Ectodermal cell (in vitro differentiated cells): ENCODE measurements around the gene PLPPR5.

Experiments
- H3K27ac ChIP-seq: 2 replicates; pipeline ENCODE4 v1.7.0; 2013; ENCODE audit warnings: mild to moderate bottlenecking, low read depth, low read length; ENCODE audit not compliant: insufficient read depth, poor library complexity, severe bottlenecking
- H3K27me3 ChIP-seq: 2 replicates; pipeline ENCODE4 v1.7.0; 2013; ENCODE audit warnings: mild to moderate bottlenecking, low read length; ENCODE audit not compliant: insufficient read depth, control insufficient read depth, poor library complexity, severe bottlenecking
- H3K36me3 ChIP-seq: one replicate; pipeline ENCODE4 v1.7.0; 2013; ENCODE audit warnings: low read length; ENCODE audit not compliant: control insufficient read depth, insufficient read depth
- H3K4me1 ChIP-seq: one replicate; pipeline ENCODE4 v1.7.0; 2013; ENCODE audit warnings: low read length; ENCODE audit not compliant: control insufficient read depth, insufficient read depth
- H3K4me3 ChIP-seq: 2 replicates; pipeline ENCODE4 v1.7.0; 2013; ENCODE audit warnings: low read depth, low read length, control low read depth; ENCODE audit not compliant: insufficient read depth
- H3K9me3 ChIP-seq: 2 replicates; pipeline ENCODE4 v1.7.0; 2013; ENCODE audit warnings: mild to moderate bottlenecking, low read length, moderate library complexity; ENCODE audit not compliant: control insufficient read depth
- WGBS, 2 experiments: methylation state at CpG; one replicate each; pipeline ENCODE4 v1.1.7; 2013; ENCODE audit warnings: missing lambda C conversion rate in 2 of 2; 5-methylcytosine and 5-hydroxymethylcytosine counted together

The PLPPR5 gene

DNA sequence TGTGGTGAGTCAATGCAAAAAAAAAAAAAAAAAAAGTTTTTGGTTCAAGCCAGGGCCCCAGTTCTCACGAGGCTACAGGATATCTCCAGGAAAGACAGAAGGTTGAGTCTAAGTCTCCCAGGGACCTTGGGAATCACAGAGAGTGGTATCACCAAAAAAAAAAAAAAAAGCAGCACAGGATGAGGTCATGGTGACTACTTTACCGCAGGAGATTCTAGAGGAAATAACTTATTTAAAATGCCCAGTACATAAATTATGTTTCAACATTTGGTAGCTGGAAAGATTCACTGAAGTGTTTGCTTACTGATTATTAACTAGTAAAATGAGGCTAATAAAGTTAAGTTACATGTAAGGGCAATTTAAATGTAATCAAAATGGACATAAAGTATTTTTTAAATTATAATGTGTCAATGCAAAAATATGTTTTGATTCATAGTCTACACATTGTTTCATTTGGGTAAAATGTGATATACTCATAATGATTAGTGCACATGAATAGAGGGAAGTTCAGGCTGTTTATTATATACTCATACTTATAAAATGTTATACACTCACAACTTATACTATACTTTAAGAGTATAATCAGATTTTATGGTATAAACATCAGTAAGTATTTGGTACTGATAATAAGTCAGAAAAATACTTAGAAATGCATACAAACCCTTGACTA lies 84.1 kb downstream of the PLPPR5 start:
- no peaks in the 10 kb centered on the region for H3K9me3 ChIP-seq
- H3K4me3 ChIP-seq: no peak overlapping the region
- no peaks in the 10 kb centered on the region for H3K4me1 ChIP-seq
- H3K36me3 ChIP-seq: no peaks in the 10 kb centered on the region
- WGBS, 2 experiments: 96 to 100% methylated on average over 1 to 2 of the region's 2 CpGs
- H3K27ac ChIP-seq: no peak overlapping the region
- H3K27me3 ChIP-seq: no peaks in the 10 kb centered on the region

DNA sequence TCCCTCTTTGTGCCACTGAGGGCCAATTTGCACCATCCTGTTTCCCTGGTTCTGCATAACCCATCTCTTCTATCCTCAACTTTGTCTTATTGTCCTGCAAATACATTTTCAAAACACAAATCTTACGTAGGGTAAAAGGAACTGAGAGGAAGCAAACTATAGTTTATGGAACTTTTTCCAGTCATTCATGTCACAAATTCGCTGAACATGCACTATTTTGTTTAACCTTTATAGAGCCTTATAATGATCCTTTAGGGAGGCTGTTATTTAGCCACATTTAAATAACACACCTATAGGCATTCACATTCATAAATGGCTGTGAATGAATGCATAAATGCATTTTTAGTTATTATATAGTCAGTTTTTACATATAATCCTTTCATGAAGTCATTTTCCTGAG lies 85.0 kb downstream of the PLPPR5 start:
- 90 to 96% methylated on average over 2 of the region's 2 CpGs for WGBS, 2 experiments
- Histone ChIP-seq H3K4me3 (no peak overlapping the region), H3K27ac (no peak overlapping the region), H3K4me1 (no peaks in the 10 kb centered on the region), H3K27me3 (no peaks in the 10 kb centered on the region), H3K9me3 (no peaks in the 10 kb centered on the region), H3K36me3 (no peaks in the 10 kb centered on the region)

DNA sequence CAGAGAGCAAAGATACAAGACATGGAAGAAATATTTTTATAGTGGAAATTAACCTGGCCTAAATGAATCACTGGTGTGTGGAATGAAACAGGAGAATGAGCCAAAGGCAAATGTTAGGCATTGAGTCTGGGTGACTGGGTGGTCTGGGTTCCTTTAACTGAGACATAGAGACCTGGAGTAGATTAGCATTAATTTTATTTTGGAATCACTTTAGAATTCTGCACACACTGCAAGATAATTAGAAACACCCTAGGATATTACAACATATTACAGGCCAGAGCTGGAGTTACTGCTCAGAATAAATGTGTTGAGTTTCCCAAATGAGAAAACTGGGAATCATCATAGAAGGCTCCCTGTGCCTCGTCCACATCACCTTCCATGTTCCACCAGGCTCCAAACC lies 85.5 kb downstream of the PLPPR5 start:
- H3K36me3 ChIP-seq: no peaks in the 10 kb centered on the region
- no peak overlapping the region for H3K4me3 ChIP-seq
- 90 to 92% methylated on average over 1 of the region's 1 CpG for WGBS, 2 experiments
- no peaks in the 10 kb centered on the region for H3K4me1 ChIP-seq
- no peak overlapping the region for H3K27ac ChIP-seq
- H3K27me3 ChIP-seq: no peaks in the 10 kb centered on the region
- H3K9me3 ChIP-seq: no peaks in the 10 kb centered on the region

DNA sequence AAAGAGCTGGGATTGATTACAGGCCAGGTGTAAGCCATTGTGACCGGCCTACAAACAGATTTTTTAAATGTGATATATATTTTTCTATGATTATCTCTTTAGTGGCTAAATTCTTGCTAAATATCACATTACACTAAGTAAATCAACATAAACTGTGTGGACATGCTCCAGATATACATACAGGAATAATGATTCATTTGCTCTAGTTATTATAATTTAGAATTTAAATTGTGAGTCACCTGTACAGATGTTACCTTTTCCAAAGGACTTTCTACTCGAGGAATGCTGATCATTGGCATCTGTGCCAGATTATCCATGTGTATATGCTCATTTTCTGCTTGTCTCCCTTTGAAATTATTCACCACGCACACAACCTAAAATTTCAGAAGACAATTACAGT lies 90.1 kb downstream of the PLPPR5 start:
- Histone ChIP-seq H3K27me3 (no peaks in the 10 kb centered on the region), H3K36me3 (no peaks in the 10 kb centered on the region), H3K27ac (no peak overlapping the region), H3K4me1 (no peaks in the 10 kb centered on the region), H3K4me3 (no peak overlapping the region), H3K9me3 (no peaks in the 10 kb centered on the region)
- WGBS, 2 experiments: 94 to 96% methylated on average over 2 of the region's 3 CpGs

DNA sequence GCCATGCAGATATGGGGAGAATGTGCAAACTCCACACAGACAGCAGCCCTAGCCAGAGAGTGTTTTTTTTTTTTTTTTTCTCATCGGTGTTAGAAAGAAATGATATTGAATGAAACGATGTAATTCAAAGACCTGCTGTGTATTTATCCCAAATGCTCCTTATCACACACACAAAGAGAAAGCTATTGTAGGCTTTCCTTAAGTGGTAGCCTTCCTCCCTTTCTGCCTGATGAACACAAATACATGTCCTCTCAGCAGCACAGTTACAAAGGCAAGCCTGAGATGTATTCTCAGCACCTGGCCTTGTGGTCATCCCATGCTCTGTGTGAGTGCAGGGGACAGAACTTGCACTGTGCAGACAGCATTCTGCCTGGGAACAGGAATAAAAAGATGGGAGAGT lies 93.8 kb downstream of the PLPPR5 start:
- 92% methylated on average over 1 of the region's 2 CpGs; no CpG with 5 or more reads in 1 of the 2 experiments for WGBS, 2 experiments
- Histone ChIP-seq H3K4me1 (no peaks in the 10 kb centered on the region), H3K27me3 (no peaks in the 10 kb centered on the region), H3K4me3 (no peak overlapping the region), H3K27ac (no peak overlapping the region), H3K9me3 (no peaks in the 10 kb centered on the region), H3K36me3 (no peaks in the 10 kb centered on the region)

DNA sequence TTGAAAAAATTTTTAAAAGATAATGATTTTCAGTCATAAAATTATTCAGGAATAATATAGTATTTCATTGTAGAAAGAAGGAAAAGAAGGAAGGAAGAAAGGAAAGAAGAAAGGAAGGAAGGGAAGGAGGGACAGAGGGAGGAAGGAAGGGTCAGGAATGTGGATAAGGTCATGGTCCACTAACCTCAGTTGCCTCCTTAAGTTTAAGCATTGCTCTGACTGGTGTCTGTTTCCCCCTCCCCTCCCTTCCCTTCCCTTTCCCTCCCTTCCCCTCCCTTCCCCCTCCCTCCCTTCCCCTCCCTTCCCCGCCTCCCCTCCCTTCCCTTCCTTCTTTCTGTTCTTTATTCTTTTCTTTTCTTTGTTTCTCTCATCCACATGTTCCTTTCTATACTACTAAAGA lies 95.7 kb downstream of the PLPPR5 start:
- WGBS, 2 experiments: no CpG with 5 or more reads among the region's 1 CpG
- Histone ChIP-seq H3K36me3 (no peaks in the 10 kb centered on the region), H3K27me3 (no peaks in the 10 kb centered on the region), H3K27ac (no peak overlapping the region), H3K4me3 (no peak overlapping the region), H3K4me1 (no peaks in the 10 kb centered on the region), H3K9me3 (no peaks in the 10 kb centered on the region)

DNA sequence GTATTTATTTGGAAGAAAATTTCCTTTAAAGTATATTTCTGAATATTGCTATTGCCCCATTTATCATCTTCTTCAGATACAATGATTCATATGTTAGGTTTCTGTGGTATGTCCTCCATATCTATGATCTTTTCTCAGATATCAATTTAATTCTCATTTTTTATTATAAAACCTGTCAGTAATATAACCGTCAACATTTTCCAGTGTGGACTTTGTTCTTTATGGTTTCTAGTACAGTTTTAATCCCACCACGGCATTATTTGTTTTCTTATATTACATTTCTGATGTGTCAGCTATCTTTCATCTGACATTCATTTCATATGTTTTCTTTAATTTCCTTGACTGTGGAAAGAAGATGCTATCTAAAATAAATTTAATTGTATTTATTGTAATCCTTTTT lies 97.9 kb downstream of the PLPPR5 start:
- Histone ChIP-seq H3K4me3 (no peak overlapping the region), H3K9me3 (no peaks in the 10 kb centered on the region), H3K27ac (no peak overlapping the region), H3K27me3 (no peaks in the 10 kb centered on the region), H3K4me1 (no peaks in the 10 kb centered on the region), H3K36me3 (no peaks in the 10 kb centered on the region)
- 91% methylated on average over 2 of the region's 2 CpGs; no CpG with 5 or more reads in 1 of the 2 experiments for WGBS, 2 experiments

DNA sequence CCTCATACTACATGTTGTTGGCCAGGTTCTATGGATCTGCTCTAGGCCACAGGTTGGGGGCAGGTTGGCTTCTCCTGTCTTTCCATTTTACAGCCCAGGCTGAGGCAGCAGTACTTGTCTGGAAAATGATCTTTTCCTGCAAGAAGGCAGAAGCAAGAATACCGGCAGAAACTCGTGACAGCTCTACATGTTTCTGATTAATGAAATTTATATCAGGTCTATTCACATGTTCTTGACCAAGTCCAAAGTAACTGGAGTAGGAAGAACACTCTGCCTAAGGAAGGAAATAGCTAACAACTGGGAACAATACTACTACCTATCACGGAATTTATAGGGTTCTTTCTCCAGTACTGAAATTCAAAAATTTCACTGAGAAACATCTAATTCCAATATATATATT lies 98.3 kb downstream of the PLPPR5 start:
- Histone ChIP-seq H3K27me3 (no peaks in the 10 kb centered on the region), H3K36me3 (no peaks in the 10 kb centered on the region), H3K4me1 (no peaks in the 10 kb centered on the region), H3K27ac (no peak overlapping the region), H3K9me3 (no peaks in the 10 kb centered on the region), H3K4me3 (no peak overlapping the region)
- WGBS, 2 experiments: 99 to 100% methylated on average over 2 of the region's 3 CpGs

DNA sequence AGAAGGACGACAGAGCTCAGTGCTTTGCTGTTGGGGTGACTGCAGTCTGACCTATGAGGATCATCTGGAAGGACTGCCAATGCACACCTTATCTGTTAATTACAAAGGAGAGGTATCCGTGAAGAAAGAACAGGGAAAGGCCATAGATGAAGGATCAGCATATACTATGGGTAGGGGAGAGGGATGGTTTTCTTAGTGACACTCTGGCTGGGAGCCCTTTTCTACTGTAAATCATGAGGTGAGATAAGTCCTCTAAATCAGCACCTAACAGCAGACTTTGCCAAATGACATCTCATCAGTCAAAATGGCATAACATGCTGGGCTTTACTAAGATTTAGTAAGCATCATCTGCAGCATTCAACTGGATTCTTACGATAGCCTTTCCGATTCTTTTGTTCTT lies 100.0 kb downstream of the PLPPR5 start:
- H3K36me3 ChIP-seq: no peaks in the 10 kb centered on the region
- no peak overlapping the region for H3K4me3 ChIP-seq
- no peak overlapping the region for H3K27ac ChIP-seq
- H3K4me1 ChIP-seq: no peaks in the 10 kb centered on the region
- H3K27me3 ChIP-seq: no peaks in the 10 kb centered on the region
- H3K9me3 ChIP-seq: no peaks in the 10 kb centered on the region
- WGBS, 2 experiments: 89 to 90% methylated on average over 4 of the region's 4 CpGs

DNA sequence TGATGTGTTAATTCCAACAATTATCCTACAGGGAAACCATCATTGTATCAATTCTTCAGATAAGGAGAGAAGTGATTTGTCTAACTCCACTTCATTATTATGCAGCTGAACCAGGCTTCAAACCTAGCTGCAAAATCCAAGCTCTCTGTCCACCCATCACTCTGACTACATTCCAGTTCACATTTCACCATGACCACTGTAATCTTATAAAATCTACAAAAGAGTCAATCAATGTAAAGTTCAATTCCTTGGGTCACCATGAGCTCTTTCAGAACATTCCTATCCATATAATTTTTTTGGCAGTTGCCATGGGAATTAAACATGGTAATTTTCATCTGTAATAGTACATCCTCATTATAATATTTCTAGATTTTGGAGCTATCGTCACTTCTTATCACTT lies 100.9 kb downstream of the PLPPR5 start:
- WGBS, 2 experiments: no CpG with 5 or more reads among the region's 1 CpG
- Histone ChIP-seq H3K4me1 (no peaks in the 10 kb centered on the region), H3K36me3 (no peaks in the 10 kb centered on the region), H3K9me3 (no peaks in the 10 kb centered on the region), H3K4me3 (no peak overlapping the region), H3K27ac (no peak overlapping the region), H3K27me3 (no peaks in the 10 kb centered on the region)

DNA sequence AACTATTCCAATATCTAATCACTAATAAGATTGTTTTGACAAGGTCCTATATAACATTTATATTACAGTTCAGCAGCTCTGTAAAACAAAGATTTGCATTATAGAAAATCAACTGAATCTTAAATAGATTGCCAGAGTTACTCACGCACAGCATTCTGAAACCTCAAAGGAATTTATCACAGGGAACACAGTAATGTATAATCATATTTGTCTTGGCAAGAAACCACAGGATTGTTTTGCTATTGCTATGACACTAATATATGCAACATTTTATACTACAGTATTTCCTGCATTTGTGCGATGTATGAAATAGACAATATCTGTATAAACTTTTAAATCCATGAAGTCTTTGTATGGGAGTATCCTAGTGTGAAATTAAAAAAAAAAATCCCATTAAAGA lies 101.4 kb downstream of the PLPPR5 start:
- Histone ChIP-seq H3K4me1 (no peaks in the 10 kb centered on the region), H3K36me3 (no peaks in the 10 kb centered on the region), H3K27me3 (no peaks in the 10 kb centered on the region), H3K4me3 (no peak overlapping the region), H3K27ac (no peak overlapping the region), H3K9me3 (no peaks in the 10 kb centered on the region)
- 80 to 91% methylated on average over 1 of the region's 2 CpGs for WGBS, 2 experiments
